Natural killer cell (primary cell): Measurements from ENCODE around the gene TWIST2. TPM values are rescaled to one million over a fixed set of nuclear protein-coding genes. Genes with fewer than 3 reads are reported as not detected.

Experiments used
- ATAC-seq, 3 donors: fragments of 150-1000 bp in 2 of 3; fragments of 200-7000 bp in 1 of 3; cut with Tn5 transposase; 1 replicate in 1 of 3; 2 replicates in 2 of 3; pipeline ENCODE4 v1.10.0; 2021; ENCODE audit warnings: mild to moderate bottlenecking in 2 of 3, moderate library complexity in 2 of 3
- DNase-seq, 2 donors: peaks; one replicate each; pipeline versions ENCODE4 v3.0.0 to v3.0.0-alpha.2; 2013 to 2021; ENCODE audit warnings: mixed read lengths in 1 of 2
- H3K27ac ChIP-seq: one replicate; pipeline ENCODE4 v1.5.1; 2013; ENCODE audit warnings: mild to moderate bottlenecking, low read length
- H3K27me3 ChIP-seq: one replicate; pipeline ENCODE4 v1.6.1; 2013; ENCODE audit warnings: low read length; ENCODE audit not compliant: control insufficient read depth, insufficient read depth
- H3K36me3 ChIP-seq: one replicate; pipeline ENCODE4 v1.6.1; 2013; ENCODE audit warnings: low read length; ENCODE audit not compliant: control insufficient read depth, insufficient read depth
- H3K4me1 ChIP-seq: one replicate; pipeline ENCODE4 v1.6.1; 2013; ENCODE audit warnings: low read length; ENCODE audit not compliant: control insufficient read depth, insufficient read depth
- H3K4me3 ChIP-seq: one replicate; pipeline ENCODE4 v1.5.1; 2013; ENCODE audit warnings: low read length
- H3K9me3 ChIP-seq: one replicate; pipeline ENCODE4 v1.6.1; 2013; ENCODE audit warnings: low read length; ENCODE audit not compliant: control insufficient read depth, insufficient read depth
- H3K27ac Mint-ChIP-seq, 2 donors: one replicate each; pipeline ENCODE4 v1.8.0; 2022; ENCODE audit warnings: mild to moderate bottlenecking in 2 of 2, mixed read lengths in 2 of 2, moderate library complexity in 1 of 2
- H3K27me3 Mint-ChIP-seq, 2 donors: one replicate each; pipeline ENCODE4 v1.8.0; 2022; ENCODE audit warnings: low read depth in 2 of 2, mixed read lengths in 2 of 2
- H3K36me3 Mint-ChIP-seq: one replicate; pipeline ENCODE4 v1.8.0; 2022; ENCODE audit warnings: mixed read lengths
- H3K4me1 Mint-ChIP-seq, 2 donors: one replicate each; pipeline ENCODE4 v1.8.0; 2022; ENCODE audit warnings: mixed read lengths in 2 of 2
- H3K4me3 Mint-ChIP-seq: one replicate; pipeline ENCODE4 v1.8.0; 2022; ENCODE audit warnings: mild to moderate bottlenecking, moderate library complexity, mixed read lengths
- H3K9me3 Mint-ChIP-seq, 2 donors: one replicate each; pipeline ENCODE4 v1.8.0; 2022; ENCODE audit warnings: mixed read lengths in 2 of 2
- WGBS: methylation state at CpG from one replicate; pipeline ENCODE4 v1.1.7; 2013; ENCODE audit warnings: missing lambda C conversion rate; ENCODE audit not compliant: insufficient coverage; 5-methylcytosine and 5-hydroxymethylcytosine counted together
- intact Hi-C: fragments of 100-400 bp; cut with micrococcal nuclease; formaldehyde crosslinking; loops from one replicate; pipeline ENCODE4 v1.14.2; 2022
- total RNA-seq, 4 donors: library from RNA; stranded (reverse); fragments of 120-200 nt in 1 of 4; gene quantifications; one replicate each; pipeline versions ENCODE4 v1.2.3 to v1.2.4, GENCODE V29; 2013 to 2022
- TF ChIP-seq, protein P1 (sequence below): fragments of 200-600 bp; IDR thresholded peaks from one replicate; pipeline ENCODE4 v1.8.0; 2022; ENCODE audit warnings: antibody characterized with exemption

Gene TWIST2
- total RNA-seq, 3 donors from 2014 or later (not counting 1 experiment from before 2014, with no cell fraction given) = not detected

DNA sequence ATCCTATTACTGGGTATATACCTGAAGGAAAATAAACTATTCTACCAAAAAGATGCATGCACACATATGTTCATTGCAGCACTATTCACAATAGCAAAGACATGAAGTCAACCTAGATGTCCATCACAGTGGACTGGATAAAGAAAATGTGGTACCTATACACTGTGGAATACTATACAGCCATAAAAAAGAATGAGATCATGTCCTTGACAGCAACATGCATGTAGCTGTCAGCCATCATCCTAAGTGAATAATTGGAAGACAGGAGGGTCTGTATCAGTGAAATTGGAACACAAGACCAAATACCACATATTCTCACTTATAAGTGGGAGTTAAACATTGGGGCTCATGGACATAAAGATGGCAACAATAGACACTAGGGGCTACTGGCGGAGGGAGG lies 27.7 kb upstream of the TWIST2 start:
- WGBS = no CpG with 5 or more reads among the region's 1 CpG
- H3K4me3 Mint-ChIP-seq = no peak overlapping the region
- H3K9me3 ChIP-seq = peaks cover 4% of the 10 kb centered on the region
- H3K4me3 ChIP-seq = no peak overlapping the region
- H3K4me1 ChIP-seq = no peaks in the 10 kb centered on the region
- H3K27ac Mint-ChIP-seq = no peak overlapping the region
- H3K9me3 Mint-ChIP-seq = peaks cover 0 to 2% of the 10 kb centered on the region in 2 donors
- no peaks in the 10 kb centered on the region for H3K4me1 Mint-ChIP-seq
- no peaks in the 10 kb centered on the region for H3K36me3 ChIP-seq
- no peak for ATAC-seq
- TF ChIP-seq, protein P1, sequence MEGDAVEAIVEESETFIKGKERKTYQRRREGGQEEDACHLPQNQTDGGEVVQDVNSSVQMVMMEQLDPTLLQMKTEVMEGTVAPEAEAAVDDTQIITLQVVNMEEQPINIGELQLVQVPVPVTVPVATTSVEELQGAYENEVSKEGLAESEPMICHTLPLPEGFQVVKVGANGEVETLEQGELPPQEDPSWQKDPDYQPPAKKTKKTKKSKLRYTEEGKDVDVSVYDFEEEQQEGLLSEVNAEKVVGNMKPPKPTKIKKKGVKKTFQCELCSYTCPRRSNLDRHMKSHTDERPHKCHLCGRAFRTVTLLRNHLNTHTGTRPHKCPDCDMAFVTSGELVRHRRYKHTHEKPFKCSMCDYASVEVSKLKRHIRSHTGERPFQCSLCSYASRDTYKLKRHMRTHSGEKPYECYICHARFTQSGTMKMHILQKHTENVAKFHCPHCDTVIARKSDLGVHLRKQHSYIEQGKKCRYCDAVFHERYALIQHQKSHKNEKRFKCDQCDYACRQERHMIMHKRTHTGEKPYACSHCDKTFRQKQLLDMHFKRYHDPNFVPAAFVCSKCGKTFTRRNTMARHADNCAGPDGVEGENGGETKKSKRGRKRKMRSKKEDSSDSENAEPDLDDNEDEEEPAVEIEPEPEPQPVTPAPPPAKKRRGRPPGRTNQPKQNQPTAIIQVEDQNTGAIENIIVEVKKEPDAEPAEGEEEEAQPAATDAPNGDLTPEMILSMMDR = no peak
- DNase-seq = no peak
- H3K36me3 Mint-ChIP-seq = no peaks in the 10 kb centered on the region
- intact Hi-C loops = no loop called here
- H3K27ac ChIP-seq = no peak overlapping the region
- H3K27me3 ChIP-seq = peaks cover 5% of the 10 kb centered on the region
- H3K27me3 Mint-ChIP-seq = peaks cover 32 to 40% of the 10 kb centered on the region in 2 donors

- TF ChIP-seq, protein P1 = no peak
- no peak for ATAC-seq
These were observed 27.0 kb upstream of the TWIST2 start for GRCh38 chr2:238820916-238821315.

GRCh38 chr2:238821391-238821790 lies 26.5 kb upstream of the TWIST2 start:
- Mint-ChIP-seq H3K4me3 (no peak overlapping the region), H3K4me1 (no peaks in the 10 kb centered on the region), H3K27me3 (peaks cover 38 to 44% of the 10 kb centered on the region in 2 donors), H3K36me3 (no peaks in the 10 kb centered on the region), H3K9me3 (peaks cover 0 to 2% of the 10 kb centered on the region in 2 donors), H3K27ac (no peak overlapping the region)
- no peak for ATAC-seq
- Histone ChIP-seq H3K36me3 (no peaks in the 10 kb centered on the region), H3K9me3 (peaks cover 4% of the 10 kb centered on the region), H3K27ac (no peak overlapping the region), H3K4me3 (no peak overlapping the region), H3K4me1 (no peaks in the 10 kb centered on the region), H3K27me3 (peaks cover 5% of the 10 kb centered on the region)
- WGBS = 65% methylated on average over 9 of the region's 9 CpGs
- intact Hi-C loops = no loop called here
- DNase-seq = no peak
- TF ChIP-seq, protein P1 = no peak

More at GRCh38 chr2:238820916-238821315, 27.0 kb upstream of the TWIST2 start:
- H3K4me1 Mint-ChIP-seq = no peaks in the 10 kb centered on the region
- no peaks in the 10 kb centered on the region for H3K4me1 ChIP-seq
- intact Hi-C loops = no loop called here
- H3K27me3 Mint-ChIP-seq = peaks cover 35 to 40% of the 10 kb centered on the region in 2 donors
- 71% methylated on average over 6 of the region's 6 CpGs for WGBS
- H3K4me3 ChIP-seq = no peak overlapping the region
- H3K36me3 ChIP-seq = no peaks in the 10 kb centered on the region
- peaks cover 0 to 2% of the 10 kb centered on the region in 2 donors for H3K9me3 Mint-ChIP-seq
- no peak overlapping the region for H3K27ac Mint-ChIP-seq
- peaks cover 5% of the 10 kb centered on the region for H3K27me3 ChIP-seq
- no peak overlapping the region for H3K27ac ChIP-seq
- no peak overlapping the region for H3K4me3 Mint-ChIP-seq
- H3K36me3 Mint-ChIP-seq = no peaks in the 10 kb centered on the region
- DNase-seq = no peak
- H3K9me3 ChIP-seq = peaks cover 4% of the 10 kb centered on the region
